IMR-90 (cell line): ENCODE data around the gene ERBB4. TPM values are rescaled to one million over a fixed set of nuclear protein-coding genes. Genes with fewer than 3 reads are reported as not detected.

Experiments
- ATAC-seq: fragments of 200-7000 bp; cut with Tn5 transposase; 2 replicates; pipeline ENCODE4 v1.9.1; 2020; ENCODE audit warnings: low read depth, mild to moderate bottlenecking, moderate library complexity
- BruUV-seq: library from RNA; stranded (reverse); fragments of 400-500 nt; replicated peaks from 2 replicates; lab custom pipeline; 2021; lab: Mats Ljungman, UMichigan
- CTCF ChIA-PET: fragments of 300-600 bp; formaldehyde crosslinking; extraction: SDS; loops from one replicate; lab custom pipeline; 2021; ENCODE audit warnings: antibody characterized with exemption; lab: Yijun Ruan, JAX
- POLR2A ChIA-PET: fragments of 300-600 bp; sonication (Branson Sonifier 250); formaldehyde crosslinking; loops from one replicate; lab custom pipeline; 2022; ENCODE audit warnings: antibody characterized with exemption; ENCODE audit not compliant: unreplicated experiment; lab: Charles Lee
- DNase-seq: peaks from one replicate; pipeline ENCODE4 v3.0.0; 2013
- H2AFZ ChIP-seq: replicated peaks from 2 replicates; pipeline ENCODE3; 2013; ENCODE audit warnings: low read length, mild to moderate bottlenecking; ENCODE audit not compliant: poor library complexity
- H2AK5ac ChIP-seq: 2 replicates; pipeline ENCODE4 v1.6.1; 2013; ENCODE audit warnings: low read depth, low read length, inconsistent platforms
- H2AK9ac ChIP-seq: replicated peaks from 2 replicates; pipeline ENCODE3; 2013; ENCODE audit warnings: mild to moderate bottlenecking, low read depth, low read length, moderate library complexity; ENCODE audit not compliant: poor library complexity
- H2BK120ac ChIP-seq: 2 replicates; pipeline ENCODE4 v1.6.1; 2013; ENCODE audit warnings: low read depth, low read length, inconsistent platforms
- H2BK15ac ChIP-seq: 3 replicates; pipeline ENCODE4 v1.6.1; 2013; ENCODE audit warnings: low read depth, low read length, inconsistent platforms
- H2BK20ac ChIP-seq: 2 replicates; pipeline ENCODE4 v1.6.1; 2013; ENCODE audit warnings: low read depth, mild to moderate bottlenecking, inconsistent platforms, low read length, moderate library complexity
- H2BK5ac ChIP-seq: 2 replicates; pipeline ENCODE4 v1.6.1; 2013; ENCODE audit warnings: mild to moderate bottlenecking, low read depth, low read length, inconsistent platforms; ENCODE audit not compliant: poor library complexity, severe bottlenecking
- H3K14ac ChIP-seq: replicated peaks from 2 replicates; pipeline ENCODE4 v1.6.1; 2013; ENCODE audit warnings: low read depth, low read length, inconsistent platforms
- H3K18ac ChIP-seq: 2 replicates; pipeline ENCODE4 v1.6.1; 2013; ENCODE audit warnings: low read depth, low read length, control low read depth
- H3K23ac ChIP-seq: 2 replicates; pipeline ENCODE4 v1.6.1; 2013; ENCODE audit warnings: low read depth, low read length, inconsistent platforms
- H3K27ac ChIP-seq: 2 replicates; pipeline ENCODE4 v1.5.1; 2013; ENCODE audit warnings: mild to moderate bottlenecking, control low read depth, low read length; ENCODE audit not compliant: insufficient read depth
- H3K27me3 ChIP-seq: 2 replicates; pipeline ENCODE4 v1.6.1; 2013; ENCODE audit warnings: low read length; ENCODE audit not compliant: control insufficient read depth, insufficient read depth
- H3K36me3 ChIP-seq: 2 replicates; pipeline ENCODE4 v1.6.1; 2013; ENCODE audit warnings: low read length, mixed read lengths; ENCODE audit not compliant: control insufficient read depth, insufficient read depth
- H3K4ac ChIP-seq: 2 replicates; pipeline ENCODE4 v1.6.1; 2013; ENCODE audit warnings: low read depth, low read length, inconsistent platforms
- H3K4me1 ChIP-seq: 2 replicates; pipeline ENCODE4 v1.6.1; 2013; ENCODE audit warnings: low read length, mixed read lengths; ENCODE audit not compliant: control insufficient read depth, insufficient read depth
- H3K4me2 ChIP-seq: 2 replicates; pipeline ENCODE4 v1.6.1; 2013; ENCODE audit warnings: low read depth, mild to moderate bottlenecking, control low read depth, low read length, moderate library complexity
- H3K4me3 ChIP-seq: 2 replicates; pipeline ENCODE4 v1.5.1; 2013; ENCODE audit warnings: low read depth, mild to moderate bottlenecking, control low read depth, low read length, moderate library complexity; ENCODE audit not compliant: insufficient read depth
- H3K56ac ChIP-seq: 2 replicates; pipeline ENCODE4 v1.6.1; 2013; ENCODE audit warnings: low read length, inconsistent platforms; ENCODE audit not compliant: insufficient read depth; ENCODE audit errors: extremely low read depth
- H3K79me1 ChIP-seq, 2 experiments: 2 replicates each; pipeline ENCODE4 v1.6.1; 2013; ENCODE audit warnings: low read length in 2 of 2, inconsistent platforms in 1 of 2, low read depth in 1 of 2
- H3K9ac ChIP-seq: 2 replicates; pipeline ENCODE4 v1.6.1; 2013; ENCODE audit warnings: low read depth, low read length, control low read depth
- H3K9me1 ChIP-seq: 2 replicates; pipeline ENCODE4 v1.6.1; 2013; ENCODE audit warnings: low read length, inconsistent platforms; ENCODE audit not compliant: insufficient read depth
- H3K9me3 ChIP-seq: 2 replicates; pipeline ENCODE4 v1.6.1; 2013; ENCODE audit warnings: low read length; ENCODE audit not compliant: control insufficient read depth, insufficient read depth
- H4K20me1 ChIP-seq: 2 replicates; pipeline ENCODE4 v1.6.1; 2013; ENCODE audit warnings: low read length, inconsistent platforms; ENCODE audit not compliant: insufficient read depth
- H4K5ac ChIP-seq: 2 replicates; pipeline ENCODE4 v1.6.1; 2013; ENCODE audit warnings: mild to moderate bottlenecking, low read depth, low read length, control low read depth
- H4K8ac ChIP-seq, 2 experiments: 2 replicates each; pipeline ENCODE4 v1.6.1; 2013; ENCODE audit warnings: low read depth in 2 of 2, low read length in 2 of 2, control low read depth in 1 of 2, inconsistent platforms in 1 of 2
- H4K91ac ChIP-seq: 2 replicates; pipeline ENCODE4 v1.6.1; 2013; ENCODE audit warnings: low read depth, low read length, inconsistent platforms; ENCODE audit not compliant: insufficient read depth
- CEBPB ChIP-seq: IDR thresholded peaks from 2 replicates; pipeline ENCODE4 v1.6.1; 2012; ENCODE audit warnings: low read depth, low read length, improper control_type of control experiment
- CHD1 ChIP-seq: IDR thresholded peaks from 2 replicates; pipeline ENCODE4 v1.6.1; 2012; ENCODE audit warnings: low read depth, low read length, improper control_type of control experiment
- ELK1 ChIP-seq: fragments of 150-350 bp; IDR thresholded peaks from 2 replicates; pipeline ENCODE4 v1.6.1; 2016; ENCODE audit warnings: low read depth, mild to moderate bottlenecking, low read length, moderate library complexity, borderline replicate concordance
- FOS ChIP-seq: fragments of 150-350 bp; IDR thresholded peaks from 2 replicates; pipeline ENCODE4 v1.6.1; 2016; ENCODE audit warnings: low read depth, low read length
- MXI1 ChIP-seq: IDR thresholded peaks from 2 replicates; pipeline ENCODE4 v1.6.1; 2012; ENCODE audit warnings: low read depth, mild to moderate bottlenecking, low read length, moderate library complexity, borderline replicate concordance
- NFE2L2 ChIP-seq: fragments of 150-350 bp; IDR thresholded peaks from 2 replicates; pipeline ENCODE4 v1.6.1; 2016; ENCODE audit warnings: low read depth, mild to moderate bottlenecking, low read length
- POLR2A ChIP-seq: IDR thresholded peaks from 2 replicates; pipeline ENCODE4 v1.6.1; 2012; ENCODE audit warnings: mild to moderate bottlenecking, low read depth, low read length
- RAD21 ChIP-seq: IDR thresholded peaks from 2 replicates; pipeline ENCODE4 v1.6.1; 2012; ENCODE audit warnings: low read length, improper control_type of control experiment
- RCOR1 ChIP-seq: IDR thresholded peaks from 2 replicates; pipeline ENCODE4 v1.6.1; 2012; ENCODE audit warnings: mild to moderate bottlenecking, low read length, improper control_type of control experiment; ENCODE audit not compliant: insufficient replicate concordance
- RFX5 ChIP-seq: IDR thresholded peaks from 2 replicates; pipeline ENCODE4 v1.8.0; 2012; ENCODE audit warnings: low read depth, mild to moderate bottlenecking, low read length, moderate library complexity
- SMC3 ChIP-seq: fragments of 150-350 bp; IDR thresholded peaks from 2 replicates; pipeline ENCODE4 v1.6.1; 2016; ENCODE audit warnings: low read depth, mild to moderate bottlenecking, antibody characterized with exemption, low read length, moderate library complexity
- USF2 ChIP-seq: fragments of 150-350 bp; IDR thresholded peaks from 2 replicates; pipeline ENCODE4 v1.6.1; 2017; ENCODE audit warnings: mild to moderate bottlenecking, antibody characterized with exemption, low read length, low read depth
- dilution Hi-C: fragments of 300-500 bp; cut with HindIII; formaldehyde crosslinking; loops from one replicate; pipeline ENCODE4 v1.14.3; 2018; ENCODE audit warnings: low sequenced_read_pairs; ENCODE audit not compliant: unreplicated experiment
- in situ Hi-C: fragments of 300-500 bp; cut with MboI; formaldehyde crosslinking; loops from 3 replicates; pipeline ENCODE4 v1.14.3; 2019; ENCODE audit warnings: low sequenced_read_pairs, inconsistent platforms, mixed read lengths
- intact Hi-C: fragments of 100-400 bp; cut with micrococcal nuclease; formaldehyde crosslinking; loops from 2 replicates; pipeline ENCODE4 v1.10.0; 2022
- polyA plus RNA-seq, 3 experiments: library from polyadenylated mRNA; depleted of rRNA; stranded (reverse); fragments of >200 nt; gene quantifications; 2 replicates each; pipeline ENCODE4 v1.2.3, GENCODE V29; 2012; ENCODE audit warnings: low replicate concordance in 1 of 3
- total RNA-seq: library from RNA; depleted of rRNA; stranded (reverse); fragments of >200 nt; gene quantifications from 2 replicates; pipeline ENCODE4 v1.2.3, GENCODE V29; 2012

Gene ERBB4
- total and polyA plus RNA-seq, 2 of the 4 experiments (the other 2 are of a cell fraction), result not detected

GRCh38 chr2:212424082-212424481 is 114.5 kb downstream of the ERBB4 start:
- no peak overlapping the region for H3K4me3 ChIP-seq
- H4K5ac ChIP-seq, result no peak overlapping the region
- H3K14ac ChIP-seq, result no peak overlapping the region
- no peaks in the 10 kb centered on the region for H4K20me1 ChIP-seq
- BruUV-seq, result no TSS peak
- H3K4ac ChIP-seq, result no peak overlapping the region
- no peak overlapping the region for H3K23ac ChIP-seq
- no peak overlapping the region for H3K56ac ChIP-seq
- intact Hi-C loops, result no loop called here
- H2AFZ ChIP-seq, result no peak overlapping the region
- no peak for DNase-seq
- TF ChIP-seq FOS (no peak), NFE2L2 (no peak), MXI1 (no peak), SMC3 (no peak), RAD21 (no peak), USF2 (no peak), RCOR1 (no peak), CHD1 (no peak), RFX5 (no peak), ELK1 (no peak), POLR2A (no peak), CEBPB (no peak)
- no peaks in the 10 kb centered on the region for H3K9me1 ChIP-seq
- H3K27ac ChIP-seq, result no peak overlapping the region
- ATAC-seq, result no peak
- no peak overlapping the region for H2BK120ac ChIP-seq
- no peak overlapping the region for H4K8ac ChIP-seq
- no peak overlapping the region for H2BK5ac ChIP-seq
- H2BK20ac ChIP-seq, result no peak overlapping the region
- dilution Hi-C loops, result no loop called here
- H3K4me2 ChIP-seq, result no peak overlapping the region
- H4K91ac ChIP-seq, result no peak overlapping the region
- no peaks in the 10 kb centered on the region for H3K9me3 ChIP-seq
- no peak overlapping the region for H3K9ac ChIP-seq
- no peak overlapping the region for H2AK5ac ChIP-seq
- H3K18ac ChIP-seq, result no peak overlapping the region
- H3K36me3 ChIP-seq, result no peaks in the 10 kb centered on the region
- in situ Hi-C loops, result no loop called here
- H3K27me3 ChIP-seq, result no peaks in the 10 kb centered on the region
- no peaks in the 10 kb centered on the region for H3K79me1 ChIP-seq
- no peak overlapping the region for H2AK9ac ChIP-seq
- H2BK15ac ChIP-seq, result no peak overlapping the region
- ChIA-PET CTCF (no interaction called here), POLR2A (no interaction called here)
- no peaks in the 10 kb centered on the region for H3K4me1 ChIP-seq
